GM23338 (cell line): Measurements from ENCODE around the gene ARHGEF40. TPM values are rescaled to one million over a fixed set of nuclear protein-coding genes. Genes with fewer than 3 reads are reported as not detected.

Source experiments
- ATAC-seq: fragments of 200-7000 bp; cut with Tn5 transposase; 3 replicates; pipeline ENCODE4 v1.9.1; 2020
- DNase-seq: peaks from one replicate; pipeline ENCODE4 v3.0.0-alpha.2; 2015; ENCODE audit warnings: low spot score
- H2AFZ ChIP-seq: fragments of 200-600 bp; sonication (generic); 2 replicates; pipeline ENCODE4 v1.8.0; 2016; ENCODE audit warnings: antibody characterized with exemption, mild to moderate bottlenecking, moderate library complexity
- H3F3A ChIP-seq: fragments of 200-600 bp; sonication (generic); replicated peaks from 2 replicates; pipeline ENCODE4 v1.8.0; 2017; ENCODE audit warnings: antibody characterized with exemption, mixed run types, low read depth
- H3K27ac ChIP-seq: fragments of 200-600 bp; sonication (generic); 2 replicates; pipeline ENCODE4 v1.6.1; 2016; ENCODE audit warnings: low read depth
- H3K27me3 ChIP-seq: fragments of 200-600 bp; sonication (generic); 2 replicates; pipeline ENCODE4 v1.8.0; 2016; ENCODE audit warnings: mild to moderate bottlenecking, mixed run types, moderate library complexity; ENCODE audit not compliant: insufficient read depth
- H3K36me3 ChIP-seq: fragments of 200-600 bp; sonication (generic); 2 replicates; pipeline ENCODE4 v1.8.0; 2016; ENCODE audit warnings: mild to moderate bottlenecking; ENCODE audit not compliant: insufficient read depth
- H3K4me1 ChIP-seq: fragments of 200-600 bp; sonication (generic); 2 replicates; pipeline ENCODE4 v1.8.0; 2016; ENCODE audit warnings: mild to moderate bottlenecking, moderate library complexity; ENCODE audit not compliant: insufficient read depth
- H3K4me2 ChIP-seq: fragments of 200-600 bp; sonication (generic); 2 replicates; pipeline ENCODE4 v1.7.1; 2017; ENCODE audit warnings: mixed run types
- H3K4me3 ChIP-seq: fragments of 200-600 bp; sonication (generic); 2 replicates; pipeline ENCODE4 v1.6.1; 2016; ENCODE audit warnings: mixed run types
- H3K79me2 ChIP-seq: fragments of 200-600 bp; sonication (generic); replicated peaks from 2 replicates; pipeline ENCODE4 v1.8.0; 2017; ENCODE audit warnings: mild to moderate bottlenecking; ENCODE audit not compliant: insufficient read depth
- H3K9me2 ChIP-seq: fragments of 200-600 bp; sonication (generic); 2 replicates; pipeline ENCODE4 v1.8.0; 2017; ENCODE audit not compliant: insufficient read depth
- H4K20me1 ChIP-seq: fragments of 200-600 bp; sonication (generic); replicated peaks from 2 replicates; pipeline ENCODE4 v1.8.0; 2017; ENCODE audit warnings: mild to moderate bottlenecking; ENCODE audit not compliant: insufficient read depth
- H3K27ac Mint-ChIP-seq: 2 replicates; pipeline ENCODE4 v1.8.0; 2020; ENCODE audit warnings: inconsistent platforms, mild to moderate bottlenecking, moderate library complexity, mixed read lengths
- H3K27me3 Mint-ChIP-seq: 3 replicates; pipeline ENCODE4 v1.8.0; 2022; ENCODE audit warnings: low read depth, mild to moderate bottlenecking, moderate library complexity, mixed read lengths, inconsistent platforms; ENCODE audit not compliant: insufficient read depth, poor library complexity
- H3K36me3 Mint-ChIP-seq: 3 replicates; pipeline ENCODE4 v1.8.0; 2021; ENCODE audit warnings: low read depth, mild to moderate bottlenecking, inconsistent platforms, moderate library complexity, mixed read lengths
- H3K4me1 Mint-ChIP-seq: 3 replicates; pipeline ENCODE4 v1.8.0; 2020; ENCODE audit warnings: mild to moderate bottlenecking, inconsistent platforms, mixed read lengths
- H3K4me3 Mint-ChIP-seq: 3 replicates; pipeline ENCODE4 v1.8.0; 2021; ENCODE audit warnings: moderate library complexity, mild to moderate bottlenecking, inconsistent platforms, mixed read lengths
- H3K9me3 Mint-ChIP-seq: 3 replicates; pipeline ENCODE4 v1.8.0; 2020; ENCODE audit warnings: moderate library complexity, mild to moderate bottlenecking, inconsistent platforms, mixed read lengths
- CREB1 ChIP-seq: fragments of 250-450 bp; sonication (Bioruptor Pico); IDR thresholded peaks from 2 replicates; pipeline ENCODE4 v1.5.0; 2020; ENCODE audit warnings: low read depth, mild to moderate bottlenecking, moderate library complexity
- polyA plus RNA-seq: library from polyadenylated mRNA; unstranded; fragments of >200 nt; fragmentation: Nextera tagmentation; extraction: Ambion mirVana; gene quantifications from 2 replicates; pipeline ENCODE4 v1.2.1, GENCODE V29; 2016
- total RNA-seq: library from RNA; depleted of rRNA; stranded (reverse); fragments of >200 nt; shearing (Covaris generic); gene quantifications from 2 replicates; pipeline ENCODE4 v1.2.3, GENCODE V29; 2014
- TF ChIP-seq, protein P1 (sequence below): fragments of 250-450 bp; sonication (Bioruptor Pico); IDR thresholded peaks from 2 replicates; pipeline ENCODE4 v1.5.0; 2020; ENCODE audit warnings: mild to moderate bottlenecking, moderate library complexity

ARHGEF40 gene
- total and polyA plus RNA-seq, 2 experiments from 2014 or later = 17.7 to 44.6 TPM

DNA sequence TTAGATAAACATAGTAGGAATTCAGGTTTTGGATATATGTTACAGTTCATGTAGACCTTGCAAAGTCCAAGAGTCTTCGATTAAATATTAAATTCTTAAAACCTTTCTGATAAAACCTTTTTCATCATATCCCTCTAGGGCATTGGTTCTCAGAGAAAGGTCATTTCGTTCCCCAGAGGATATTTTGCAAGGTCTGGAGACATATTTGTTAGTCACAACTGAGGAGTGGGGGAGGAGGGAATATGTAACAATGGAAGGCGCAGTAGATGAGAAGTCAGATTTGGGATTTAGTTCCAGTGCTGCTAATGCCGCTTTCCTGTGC, 36.0 kb downstream of the ARHGEF40 start:
- H3K9me2 ChIP-seq = 0 out of 2 replicates have a peak, but pooled peaks cover under 1% of the 10 kb centered on the region

More for the DNA sequence above, 36.0 kb downstream of the ARHGEF40 start:
- Histone ChIP-seq H3F3A (no peaks in the 10 kb centered on the region; the same call in none of the 2 replicates), H4K20me1 (no peaks in the 10 kb centered on the region), H3K4me3 (no peak overlapping the region), H3K27ac (no peak overlapping the region), H3K36me3 (no peaks in the 10 kb centered on the region), H3K4me1 (peaks cover 36% of the 10 kb centered on the region), H3K27me3 (no peaks in the 10 kb centered on the region), H3K79me2 (peaks cover 6% of the 10 kb centered on the region; the same call in 1 of the 2 replicates), H3K4me2 (no peak overlapping the region), H2AFZ (0 out of 2 replicates have a peak overlapping the region, but pooled peaks have one; percentile 38)
- Mint-ChIP-seq H3K27ac (no peak overlapping the region), H3K9me3 (no peaks in the 10 kb centered on the region; the same call in 2 of the 3 replicates), H3K4me1 (peaks cover 71% of the 10 kb centered on the region), H3K4me3 (no peak overlapping the region), H3K27me3 (peaks cover 4% of the 10 kb centered on the region), H3K36me3 (no peaks in the 10 kb centered on the region)
- no peak for DNase-seq
- ATAC-seq = no peak
- TF ChIP-seq, protein P1, sequence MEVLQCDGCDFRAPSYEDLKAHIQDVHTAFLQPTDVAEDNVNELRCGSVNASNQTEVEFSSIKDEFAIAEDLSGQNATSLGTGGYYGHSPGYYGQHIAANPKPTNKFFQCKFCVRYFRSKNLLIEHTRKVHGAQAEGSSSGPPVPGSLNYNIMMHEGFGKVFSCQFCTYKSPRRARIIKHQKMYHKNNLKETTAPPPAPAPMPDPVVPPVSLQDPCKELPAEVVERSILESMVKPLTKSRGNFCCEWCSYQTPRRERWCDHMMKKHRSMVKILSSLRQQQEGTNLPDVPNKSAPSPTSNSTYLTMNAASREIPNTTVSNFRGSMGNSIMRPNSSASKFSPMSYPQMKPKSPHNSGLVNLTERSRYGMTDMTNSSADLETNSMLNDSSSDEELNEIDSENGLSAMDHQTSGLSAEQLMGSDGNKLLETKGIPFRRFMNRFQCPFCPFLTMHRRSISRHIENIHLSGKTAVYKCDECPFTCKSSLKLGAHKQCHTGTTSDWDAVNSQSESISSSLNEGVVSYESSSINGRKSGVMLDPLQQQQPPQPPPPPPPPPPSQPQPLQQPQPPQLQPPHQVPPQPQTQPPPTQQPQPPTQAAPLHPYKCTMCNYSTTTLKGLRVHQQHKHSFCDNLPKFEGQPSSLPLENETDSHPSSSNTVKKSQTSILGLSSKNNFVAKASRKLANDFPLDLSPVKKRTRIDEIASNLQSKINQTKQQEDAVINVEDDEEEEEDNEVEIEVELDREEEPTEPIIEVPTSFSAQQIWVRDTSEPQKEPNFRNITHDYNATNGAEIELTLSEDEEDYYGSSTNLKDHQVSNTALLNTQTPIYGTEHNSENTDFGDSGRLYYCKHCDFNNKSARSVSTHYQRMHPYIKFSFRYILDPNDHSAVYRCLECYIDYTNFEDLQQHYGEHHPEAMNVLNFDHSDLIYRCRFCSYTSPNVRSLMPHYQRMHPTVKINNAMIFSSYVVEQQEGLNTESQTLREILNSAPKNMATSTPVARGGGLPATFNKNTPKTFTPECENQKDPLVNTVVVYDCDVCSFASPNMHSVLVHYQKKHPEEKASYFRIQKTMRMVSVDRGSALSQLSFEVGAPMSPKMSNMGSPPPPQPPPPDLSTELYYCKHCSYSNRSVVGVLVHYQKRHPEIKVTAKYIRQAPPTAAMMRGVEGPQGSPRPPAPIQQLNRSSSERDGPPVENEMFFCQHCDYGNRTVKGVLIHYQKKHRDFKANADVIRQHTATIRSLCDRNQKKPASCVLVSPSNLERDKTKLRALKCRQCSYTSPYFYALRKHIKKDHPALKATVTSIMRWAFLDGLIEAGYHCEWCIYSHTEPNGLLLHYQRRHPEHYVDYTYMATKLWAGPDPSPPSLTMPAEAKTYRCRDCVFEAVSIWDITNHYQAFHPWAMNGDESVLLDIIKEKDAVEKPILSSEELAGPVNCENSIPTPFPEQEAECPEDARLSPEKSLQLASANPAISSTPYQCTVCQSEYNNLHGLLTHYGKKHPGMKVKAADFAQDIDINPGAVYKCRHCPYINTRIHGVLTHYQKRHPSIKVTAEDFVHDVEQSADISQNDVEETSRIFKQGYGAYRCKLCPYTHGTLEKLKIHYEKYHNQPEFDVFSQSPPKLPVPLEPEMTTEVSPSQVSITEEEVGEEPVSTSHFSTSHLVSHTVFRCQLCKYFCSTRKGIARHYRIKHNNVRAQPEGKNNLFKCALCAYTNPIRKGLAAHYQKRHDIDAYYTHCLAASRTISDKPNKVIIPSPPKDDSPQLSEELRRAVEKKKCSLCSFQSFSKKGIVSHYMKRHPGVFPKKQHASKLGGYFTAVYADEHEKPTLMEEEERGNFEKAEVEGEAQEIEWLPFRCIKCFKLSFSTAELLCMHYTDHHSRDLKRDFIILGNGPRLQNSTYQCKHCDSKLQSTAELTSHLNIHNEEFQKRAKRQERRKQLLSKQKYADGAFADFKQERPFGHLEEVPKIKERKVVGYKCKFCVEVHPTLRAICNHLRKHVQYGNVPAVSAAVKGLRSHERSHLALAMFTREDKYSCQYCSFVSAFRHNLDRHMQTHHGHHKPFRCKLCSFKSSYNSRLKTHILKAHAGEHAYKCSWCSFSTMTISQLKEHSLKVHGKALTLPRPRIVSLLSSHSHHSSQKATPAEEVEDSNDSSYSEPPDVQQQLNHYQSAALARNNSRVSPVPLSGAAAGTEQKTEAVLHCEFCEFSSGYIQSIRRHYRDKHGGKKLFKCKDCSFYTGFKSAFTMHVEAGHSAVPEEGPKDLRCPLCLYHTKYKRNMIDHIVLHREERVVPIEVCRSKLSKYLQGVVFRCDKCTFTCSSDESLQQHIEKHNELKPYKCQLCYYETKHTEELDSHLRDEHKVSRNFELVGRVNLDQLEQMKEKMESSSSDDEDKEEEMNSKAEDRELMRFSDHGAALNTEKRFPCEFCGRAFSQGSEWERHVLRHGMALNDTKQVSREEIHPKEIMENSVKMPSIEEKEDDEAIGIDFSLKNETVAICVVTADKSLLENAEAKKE (CRISPR knock-in tag) = no peak
- no peak for TF ChIP-seq CREB1 (CRISPR knock-in tag)
